Measurements from ENCODE around the gene OR4C6. TPM values are rescaled to one million over a fixed set of nuclear protein-coding genes. Genes with fewer than 3 reads are reported as not detected.

The OR4C6 gene
- not detected in 2 replicates for total RNA-seq (ENCODE audit: low replicate concordance)
- long read RNA-seq = 0 reads

GRCh38 chr11:55661901-55662300 lies at the start of gene OR4C6:
OR4C6 (plus strand) TSS chr11:55662201; CDS start chr11:55665167, 2,966 bp downstream.
- Mint-ChIP-seq H3K27ac (no peak within 1 kb of the TSS), H3K4me3 (no peak within 1 kb of the TSS), H3K36me3 (no peaks in the 10 kb centered on the region), H3K4me1 (ENCODE audit: unreplicated experiment) (no peaks in the 10 kb centered on the region), H3K27me3 (no peaks in the 10 kb centered on the region), H3K9me3 (no peaks in the 10 kb centered on the region)
- DNase-seq (ENCODE audit: extremely low spot score, unreplicated experiment) = no peak
- no peak for TF ChIP-seq CTCF (conservative IDR thresholded peaks at IDR 0.05)

GRCh38 chr11:55624531-55624930 lies 37.5 kb upstream of the OR4C6 start:
- Mint-ChIP-seq H3K36me3 (no peaks in the 10 kb centered on the region), H3K27me3 (no peaks in the 10 kb centered on the region), H3K27ac (no peak overlapping the region), H3K4me3 (no peak overlapping the region), H3K9me3 (no peaks in the 10 kb centered on the region), H3K4me1 (ENCODE audit: unreplicated experiment) (no peaks in the 10 kb centered on the region)
- no peak for TF ChIP-seq CTCF (conservative IDR thresholded peaks at IDR 0.05)
- DNase-seq (ENCODE audit: extremely low spot score, unreplicated experiment) = no peak

GRCh38 chr11:55634813-55635212 lies 27.2 kb upstream of the OR4C6 start, which contains the start of gene OR4P4:
OR4P4 (plus strand) TSS chr11:55635113.
- Mint-ChIP-seq H3K4me3 (no peak within 1 kb of the TSS), H3K4me1 (ENCODE audit: unreplicated experiment) (no peaks in the 10 kb centered on the region), H3K27ac (no peak within 1 kb of the TSS), H3K27me3 (no peaks in the 10 kb centered on the region), H3K36me3 (no peaks in the 10 kb centered on the region), H3K9me3 (no peaks in the 10 kb centered on the region)
- no peak for TF ChIP-seq CTCF (conservative IDR thresholded peaks at IDR 0.05)
- DNase-seq (ENCODE audit: extremely low spot score, unreplicated experiment) = no peak

GRCh38 chr11:55648027-55648426 lies 14.0 kb upstream of the OR4C6 start, which contains the start of gene OR4S2:
OR4S2 (plus strand) TSS chr11:55648327; CDS start chr11:55650904, 2,577 bp downstream.
- Mint-ChIP-seq H3K4me3 (no peak within 1 kb of the TSS), H3K27me3 (no peaks in the 10 kb centered on the region)

GRCh38 chr11:55652560-55652959 lies 9.4 kb upstream of the OR4C6 start:
- Mint-ChIP-seq H3K27me3 (no peaks in the 10 kb centered on the region), H3K9me3 (no peaks in the 10 kb centered on the region), H3K27ac (no peak overlapping the region), H3K4me1 (ENCODE audit: unreplicated experiment) (no peaks in the 10 kb centered on the region), H3K36me3 (no peaks in the 10 kb centered on the region), H3K4me3 (no peak overlapping the region)
- DNase-seq (ENCODE audit: extremely low spot score, unreplicated experiment) = no peak
- no peak for TF ChIP-seq CTCF (conservative IDR thresholded peaks at IDR 0.05)

More at GRCh38 chr11:55648027-55648426, 14.0 kb upstream of the OR4C6 start, which contains the start of gene OR4S2:
- H3K27ac Mint-ChIP-seq = no peak within 1 kb of the TSS
- no peaks in the 10 kb centered on the region for H3K9me3 Mint-ChIP-seq
- TF ChIP-seq CTCF (conservative IDR thresholded peaks at IDR 0.05) = no peak
- H3K4me1 Mint-ChIP-seq (ENCODE audit: unreplicated experiment) = no peaks in the 10 kb centered on the region
- H3K36me3 Mint-ChIP-seq = no peaks in the 10 kb centered on the region
- no peak for DNase-seq (ENCODE audit: extremely low spot score, unreplicated experiment)

GRCh38 chr11:55655096-55655495 lies 6.9 kb upstream of the OR4C6 start:
- Mint-ChIP-seq H3K4me3 (no peak overlapping the region), H3K27ac (no peak overlapping the region), H3K27me3 (no peaks in the 10 kb centered on the region), H3K36me3 (no peaks in the 10 kb centered on the region), H3K4me1 (ENCODE audit: unreplicated experiment) (no peaks in the 10 kb centered on the region), H3K9me3 (no peaks in the 10 kb centered on the region)
- DNase-seq (ENCODE audit: extremely low spot score, unreplicated experiment) = no peak
- TF ChIP-seq CTCF (conservative IDR thresholded peaks at IDR 0.05) = no peak

Measured in type B pancreatic cell (in vitro differentiated cells).